Osteoblast (primary cell): ENCODE measurements around the gene NOXRED1. TPM values are rescaled to one million over a fixed set of nuclear protein-coding genes. Genes with fewer than 3 reads are reported as not detected.

Experiments used
- DNase-seq: peaks from one replicate; pipeline ENCODE4 v3.0.0; 2011; ENCODE audit warnings: low spot score, mixed read lengths; ENCODE audit not compliant: insufficient read length; ENCODE audit errors: missing footprints
- H2AFZ ChIP-seq: 2 replicates; pipeline ENCODE4 v1.6.0; 2011; ENCODE audit warnings: mild to moderate bottlenecking, low read length
- H3K27ac ChIP-seq: 2 replicates; pipeline ENCODE4 v1.5.1; 2011; ENCODE audit warnings: mild to moderate bottlenecking, low read depth, low read length, moderate library complexity
- H3K27me3 ChIP-seq: 2 replicates; pipeline ENCODE4 v1.6.0; 2012; ENCODE audit warnings: mild to moderate bottlenecking, control low read depth, inconsistent platforms, low read length, moderate library complexity; ENCODE audit not compliant: insufficient read depth
- H3K36me3 ChIP-seq: 2 replicates; pipeline ENCODE4 v1.5.1; 2011; ENCODE audit warnings: mild to moderate bottlenecking, low read length, control low read depth, moderate library complexity; ENCODE audit not compliant: insufficient read depth
- H3K4me1 ChIP-seq: 2 replicates; pipeline ENCODE4 v1.5.1; 2011; ENCODE audit warnings: mild to moderate bottlenecking, low read length, control low read depth, moderate library complexity; ENCODE audit not compliant: insufficient read depth
- H3K4me2 ChIP-seq: 2 replicates; pipeline ENCODE4 v1.6.0; 2011; ENCODE audit warnings: mild to moderate bottlenecking, low read length; ENCODE audit not compliant: insufficient read depth
- H3K4me3 ChIP-seq: fragments of 200-600 bp; sonication (generic); 3 replicates; pipeline ENCODE4 v1.5.1; 2012; ENCODE audit warnings: mild to moderate bottlenecking, low read length, inconsistent platforms; ENCODE audit not compliant: insufficient read depth
- H3K79me2 ChIP-seq: 2 replicates; pipeline ENCODE4 v1.6.0; 2012; ENCODE audit warnings: mild to moderate bottlenecking, low read length, control low read depth, inconsistent platforms; ENCODE audit not compliant: insufficient read depth
- H3K9me3 ChIP-seq: 2 replicates; pipeline ENCODE4 v1.5.1; 2011; ENCODE audit warnings: low read depth, low read length, control low read depth
- H4K20me1 ChIP-seq: 2 replicates; pipeline ENCODE4 v1.6.0; 2012; ENCODE audit warnings: mild to moderate bottlenecking, low read length, control low read depth; ENCODE audit not compliant: insufficient read depth
- total RNA-seq: library from RNA; depleted of rRNA; stranded (reverse); fragments of >200 nt; gene quantifications from 2 replicates; pipeline ENCODE4 v1.2.3, GENCODE V29; 2012
- TF ChIP-seq, protein P1 (sequence below): IDR thresholded peaks from 2 replicates; pipeline ENCODE4 v1.5.1; 2011; ENCODE audit warnings: mild to moderate bottlenecking, low read depth, low read length, moderate library complexity; ENCODE audit errors: extremely low read depth

NOXRED1 gene
- total RNA-seq, 1 donor = 0.36 TPM

DNA sequence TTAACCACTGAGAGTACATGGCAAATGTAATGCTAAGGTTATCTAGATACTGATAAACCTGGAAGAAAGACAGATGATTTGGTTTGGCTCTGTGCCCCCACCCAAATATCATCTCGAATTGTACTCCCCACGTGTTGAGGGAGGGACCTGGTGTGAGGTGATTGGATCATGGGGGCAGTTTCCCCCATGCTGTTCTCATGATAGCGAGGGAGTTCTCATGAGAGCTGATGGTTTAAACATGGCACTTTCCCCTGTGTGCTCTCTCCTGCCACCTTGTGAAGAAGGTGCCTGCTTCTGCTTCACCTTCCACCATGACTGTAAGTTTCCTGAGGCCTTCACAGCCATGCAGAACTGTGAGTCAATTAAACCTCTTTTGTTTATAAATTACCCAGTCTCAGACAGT is 14.2 kb downstream of the NOXRED1 start:
- Histone ChIP-seq H3K4me3 (no peak overlapping the region), H3K36me3 (no peaks in the 10 kb centered on the region), H3K27ac (no peak overlapping the region), H2AFZ (no peak overlapping the region), H3K79me2 (no peaks in the 10 kb centered on the region), H4K20me1 (no peaks in the 10 kb centered on the region), H3K9me3 (no peaks in the 10 kb centered on the region), H3K4me2 (no peak overlapping the region), H3K27me3 (no peaks in the 10 kb centered on the region), H3K4me1 (no peaks in the 10 kb centered on the region)
- DNase-seq = no peak
- TF ChIP-seq, protein P1, sequence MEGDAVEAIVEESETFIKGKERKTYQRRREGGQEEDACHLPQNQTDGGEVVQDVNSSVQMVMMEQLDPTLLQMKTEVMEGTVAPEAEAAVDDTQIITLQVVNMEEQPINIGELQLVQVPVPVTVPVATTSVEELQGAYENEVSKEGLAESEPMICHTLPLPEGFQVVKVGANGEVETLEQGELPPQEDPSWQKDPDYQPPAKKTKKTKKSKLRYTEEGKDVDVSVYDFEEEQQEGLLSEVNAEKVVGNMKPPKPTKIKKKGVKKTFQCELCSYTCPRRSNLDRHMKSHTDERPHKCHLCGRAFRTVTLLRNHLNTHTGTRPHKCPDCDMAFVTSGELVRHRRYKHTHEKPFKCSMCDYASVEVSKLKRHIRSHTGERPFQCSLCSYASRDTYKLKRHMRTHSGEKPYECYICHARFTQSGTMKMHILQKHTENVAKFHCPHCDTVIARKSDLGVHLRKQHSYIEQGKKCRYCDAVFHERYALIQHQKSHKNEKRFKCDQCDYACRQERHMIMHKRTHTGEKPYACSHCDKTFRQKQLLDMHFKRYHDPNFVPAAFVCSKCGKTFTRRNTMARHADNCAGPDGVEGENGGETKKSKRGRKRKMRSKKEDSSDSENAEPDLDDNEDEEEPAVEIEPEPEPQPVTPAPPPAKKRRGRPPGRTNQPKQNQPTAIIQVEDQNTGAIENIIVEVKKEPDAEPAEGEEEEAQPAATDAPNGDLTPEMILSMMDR = peak; percentile 19

DNA sequence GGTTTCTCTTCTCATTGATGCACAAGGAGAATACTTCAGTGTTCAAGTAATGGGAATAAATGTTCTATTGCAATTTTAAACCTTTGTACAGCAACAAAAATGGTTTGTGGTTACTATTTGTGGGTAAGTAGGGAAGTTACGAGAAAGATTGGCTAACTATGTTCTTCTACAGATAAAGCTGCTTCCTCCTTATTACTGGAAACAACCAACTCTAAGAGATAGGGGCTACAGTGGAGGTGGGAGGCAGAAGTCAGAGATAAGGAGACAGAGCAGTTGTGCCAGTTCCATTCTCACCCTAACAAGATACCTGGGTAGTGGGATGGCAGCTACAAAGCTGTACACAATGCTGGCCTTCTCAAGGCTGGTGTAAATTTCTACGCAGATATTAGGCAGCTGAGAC is 16.2 kb downstream of the NOXRED1 start:
- H3K27ac ChIP-seq = no peak overlapping the region
- H3K4me1 ChIP-seq = no peaks in the 10 kb centered on the region
- H3K36me3 ChIP-seq = no peaks in the 10 kb centered on the region
- no peak overlapping the region for H3K4me3 ChIP-seq
- H3K9me3 ChIP-seq = no peaks in the 10 kb centered on the region
- no peak overlapping the region for H3K4me2 ChIP-seq
- no peaks in the 10 kb centered on the region for H4K20me1 ChIP-seq
- no peak overlapping the region for H2AFZ ChIP-seq
- TF ChIP-seq, protein P1 = no peak
- H3K79me2 ChIP-seq = no peaks in the 10 kb centered on the region
- no peak for DNase-seq
- H3K27me3 ChIP-seq = no peaks in the 10 kb centered on the region

DNA sequence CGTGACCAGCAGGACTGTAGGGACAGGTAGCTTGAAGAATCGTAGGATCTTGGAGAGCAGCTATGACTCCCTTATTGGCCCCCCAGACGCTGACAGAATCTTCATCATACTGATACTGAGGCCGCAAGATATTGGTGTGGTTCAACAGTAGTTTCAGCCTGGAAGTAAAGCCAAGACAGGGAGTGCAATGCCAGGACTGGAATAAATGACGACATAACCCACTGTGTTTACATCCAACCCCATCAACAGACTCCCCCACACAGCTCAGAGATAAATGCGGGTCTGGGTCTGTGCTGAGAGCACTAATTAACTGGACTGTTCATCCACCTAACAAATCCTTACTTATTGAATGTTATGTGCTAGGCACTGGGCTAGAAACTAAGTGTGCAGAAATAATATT is 16.6 kb downstream of the NOXRED1 start:
- H3K9me3 ChIP-seq = no peaks in the 10 kb centered on the region
- no peak for DNase-seq
- no peaks in the 10 kb centered on the region for H3K36me3 ChIP-seq
- H3K4me3 ChIP-seq = no peak overlapping the region
- H3K4me2 ChIP-seq = no peak overlapping the region
- H3K79me2 ChIP-seq = no peaks in the 10 kb centered on the region
- TF ChIP-seq, protein P1 = no peak
- no peak overlapping the region for H3K27ac ChIP-seq
- H4K20me1 ChIP-seq = no peaks in the 10 kb centered on the region
- no peaks in the 10 kb centered on the region for H3K27me3 ChIP-seq
- no peak overlapping the region for H2AFZ ChIP-seq
- H3K4me1 ChIP-seq = no peaks in the 10 kb centered on the region

DNA sequence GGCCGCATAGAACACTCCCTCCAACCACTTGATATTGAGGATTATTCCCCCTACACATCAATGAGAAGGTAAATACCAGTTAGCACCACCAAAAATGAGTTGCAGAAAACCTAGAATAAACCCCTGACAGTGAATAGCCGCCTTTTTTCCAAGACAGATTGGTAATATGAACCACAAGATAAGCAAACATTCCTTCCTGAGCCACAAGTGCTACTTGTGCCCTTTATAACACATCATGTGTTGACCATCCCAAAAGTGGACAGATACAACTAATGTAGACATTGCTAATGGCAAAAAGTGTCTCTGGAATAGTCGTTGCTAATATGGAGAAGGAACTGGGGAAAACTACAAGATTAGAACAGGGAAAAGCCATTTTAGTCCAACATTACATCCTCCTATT is 17.2 kb downstream of the NOXRED1 start:
- TF ChIP-seq, protein P1 = no peak

More for the DNA sequence above, 17.2 kb downstream of the NOXRED1 start:
- Histone ChIP-seq H3K27me3 (no peaks in the 10 kb centered on the region), H3K4me3 (no peak overlapping the region), H3K79me2 (no peaks in the 10 kb centered on the region), H3K9me3 (no peaks in the 10 kb centered on the region), H3K27ac (no peak overlapping the region), H3K4me2 (no peak overlapping the region), H3K36me3 (no peaks in the 10 kb centered on the region), H4K20me1 (no peaks in the 10 kb centered on the region), H2AFZ (no peak overlapping the region), H3K4me1 (no peaks in the 10 kb centered on the region)
- DNase-seq = no peak
